ENCODE measurements around the gene SDK1. TPM values are rescaled to one million over a fixed set of nuclear protein-coding genes. Genes with fewer than 3 reads are reported as not detected.

The SDK1 gene
- total RNA-seq, 6 experiments from 2014 or later, result not detected

GRCh38 chr7:3791327-3791726 lies 490.3 kb downstream of the SDK1 start:
- no peak overlapping the region for H3K27ac Mint-ChIP-seq
- no peak overlapping the region for H3K4me3 Mint-ChIP-seq
- TF ChIP-seq CTCF (IDR thresholded peaks at IDR 0.05), result no peak
- DNase-seq, result no peak
- no peaks in the 10 kb centered on the region for H3K4me1 Mint-ChIP-seq (ENCODE audit: low read depth)
- H3K27me3 Mint-ChIP-seq (ENCODE audit: insufficient read depth), result no peaks in the 10 kb centered on the region; the same call in 1 of the 2 replicates
- peaks cover 42% of the 10 kb centered on the region for H3K9me3 Mint-ChIP-seq
- H3K36me3 Mint-ChIP-seq (ENCODE audit: low read depth), result 0 out of 2 replicates have a peak, but pooled peaks cover 4% of the 10 kb centered on the region

- no peaks in the 10 kb centered on the region for H3K36me3 Mint-ChIP-seq (ENCODE audit: low read depth)
- H3K4me3 Mint-ChIP-seq, result no peak overlapping the region
- no peak overlapping the region for H3K27ac Mint-ChIP-seq
- no peak for DNase-seq
- peaks cover 43% of the 10 kb centered on the region for H3K9me3 Mint-ChIP-seq
- H3K27me3 Mint-ChIP-seq (ENCODE audit: insufficient read depth), result no peaks in the 10 kb centered on the region; the same call in 1 of the 2 replicates
- no peaks in the 10 kb centered on the region for H3K4me1 Mint-ChIP-seq (ENCODE audit: low read depth)
- no peak for TF ChIP-seq CTCF (IDR thresholded peaks at IDR 0.05)
These were observed 494.1 kb downstream of the SDK1 start for GRCh38 chr7:3795141-3795540.

GRCh38 chr7:3795781-3796180 lies 494.7 kb downstream of the SDK1 start:
- no peak overlapping the region for H3K4me3 Mint-ChIP-seq
- H3K36me3 Mint-ChIP-seq (ENCODE audit: low read depth), result no peaks in the 10 kb centered on the region
- H3K27me3 Mint-ChIP-seq (ENCODE audit: insufficient read depth), result no peaks in the 10 kb centered on the region; the same call in 1 of the 2 replicates
- H3K4me1 Mint-ChIP-seq (ENCODE audit: low read depth), result no peaks in the 10 kb centered on the region
- TF ChIP-seq CTCF (IDR thresholded peaks at IDR 0.05), result no peak
- DNase-seq, result no peak
- H3K9me3 Mint-ChIP-seq, result peaks cover 43% of the 10 kb centered on the region
- H3K27ac Mint-ChIP-seq, result no peak overlapping the region

- Mint-ChIP-seq H3K27ac (no peak overlapping the region), H3K36me3 (ENCODE audit: low read depth) (no peaks in the 10 kb centered on the region), H3K4me3 (no peak overlapping the region), H3K9me3 (peaks cover 73% of the 10 kb centered on the region), H3K27me3 (ENCODE audit: insufficient read depth) (no peaks in the 10 kb centered on the region; the same call in none of the 2 replicates), H3K4me1 (ENCODE audit: low read depth) (no peaks in the 10 kb centered on the region)
- no peak for DNase-seq
- TF ChIP-seq CTCF (IDR thresholded peaks at IDR 0.05), result no peak
These were observed 504.1 kb downstream of the SDK1 start for GRCh38 chr7:3805151-3805550.

GRCh38 chr7:3806516-3806915 lies 505.5 kb downstream of the SDK1 start:
- Mint-ChIP-seq H3K4me1 (ENCODE audit: low read depth) (no peaks in the 10 kb centered on the region), H3K9me3 (peaks cover 69% of the 10 kb centered on the region), H3K27me3 (ENCODE audit: insufficient read depth) (no peaks in the 10 kb centered on the region; the same call in none of the 2 replicates), H3K27ac (no peak overlapping the region), H3K4me3 (no peak overlapping the region), H3K36me3 (ENCODE audit: low read depth) (no peaks in the 10 kb centered on the region)
- no peak for TF ChIP-seq CTCF (IDR thresholded peaks at IDR 0.05)
- no peak for DNase-seq

GRCh38 chr7:3807824-3808223 lies 506.8 kb downstream of the SDK1 start:
- Mint-ChIP-seq H3K9me3 (peaks cover 59% of the 10 kb centered on the region), H3K4me1 (ENCODE audit: low read depth) (no peaks in the 10 kb centered on the region), H3K27me3 (ENCODE audit: insufficient read depth) (no peaks in the 10 kb centered on the region; the same call in none of the 2 replicates), H3K27ac (no peak overlapping the region), H3K36me3 (ENCODE audit: low read depth) (no peaks in the 10 kb centered on the region), H3K4me3 (no peak overlapping the region)
- no peak for DNase-seq
- no peak for TF ChIP-seq CTCF (IDR thresholded peaks at IDR 0.05)
